Duodenal mucosa (tissue), 2 donors: ENCODE data around the gene KIF18B.

Source experiments
- H3K27ac ChIP-seq: one replicate; pipeline ENCODE4 v1.7.0; 2013; ENCODE audit warnings: low read depth, low read length
- H3K27me3 ChIP-seq, 2 donors: one replicate each; pipeline ENCODE4 v1.7.0; 2013; ENCODE audit warnings: low read length in 2 of 2, control low read depth in 1 of 2; ENCODE audit not compliant: insufficient read depth in 2 of 2, control insufficient read depth in 1 of 2
- H3K36me3 ChIP-seq, 2 donors: one replicate each; pipeline ENCODE4 v1.7.0; 2013; ENCODE audit warnings: low read length in 2 of 2, control low read depth in 1 of 2; ENCODE audit not compliant: insufficient read depth in 2 of 2, control insufficient read depth in 1 of 2
- H3K4me1 ChIP-seq, 2 donors: one replicate each; pipeline ENCODE4 v1.7.0; 2013; ENCODE audit warnings: low read length in 2 of 2, control low read depth in 1 of 2; ENCODE audit not compliant: insufficient read depth in 2 of 2, control insufficient read depth in 1 of 2
- H3K4me3 ChIP-seq, 2 donors: one replicate each; pipeline ENCODE4 v1.7.0; 2013; ENCODE audit warnings: low read length in 2 of 2, low read depth in 1 of 2
- H3K9ac ChIP-seq, 2 donors: one replicate each; pipeline ENCODE4 v1.7.0; 2013; ENCODE audit warnings: low read length in 2 of 2, low read depth in 1 of 2
- H3K9me3 ChIP-seq, 2 donors: one replicate each; pipeline ENCODE4 v1.7.0; 2013; ENCODE audit warnings: low read length in 2 of 2, control low read depth in 1 of 2; ENCODE audit not compliant: control insufficient read depth in 1 of 2

Gene KIF18B

GRCh38 chr17:44912763-44913544, 34.6 kb downstream of the KIF18B start:
- Histone ChIP-seq H3K27ac (no peak overlapping the region), H3K9me3 (no peaks in the 10 kb centered on the region), H3K4me1 (peaks cover 4 to 9% of the 10 kb centered on the region in 2 donors), H3K4me3 (no peak overlapping the region), H3K9ac (no peak overlapping the region), H3K27me3 (peaks cover 0 to 25% of the 10 kb centered on the region in 2 donors), H3K36me3 (no peaks in the 10 kb centered on the region)

- no peak overlapping the region for H3K27ac ChIP-seq
- peaks cover 0 to 25% of the 10 kb centered on the region in 2 donors for H3K27me3 ChIP-seq
- peaks cover 8 to 13% of the 10 kb centered on the region in 2 donors for H3K4me1 ChIP-seq
- H3K9me3 ChIP-seq: no peaks in the 10 kb centered on the region
- no peaks in the 10 kb centered on the region for H3K36me3 ChIP-seq
- H3K4me3 ChIP-seq: peak overlapping the region; percentile 41 to 57
- no peak overlapping the region for H3K9ac ChIP-seq
Observed at GRCh38 chr17:44911133-44912001, 36.2 kb downstream of the KIF18B start.

GRCh38 chr17:44910231-44911106, 37.1 kb downstream of the KIF18B start:
- no peak overlapping the region for H3K4me3 ChIP-seq
- H3K27me3 ChIP-seq: peaks cover 0 to 25% of the 10 kb centered on the region in 2 donors
- peaks cover 17 to 22% of the 10 kb centered on the region in 2 donors for H3K4me1 ChIP-seq
- H3K27ac ChIP-seq: no peak overlapping the region
- no peaks in the 10 kb centered on the region for H3K36me3 ChIP-seq
- no peaks in the 10 kb centered on the region for H3K9me3 ChIP-seq
- no peak overlapping the region for H3K9ac ChIP-seq

GRCh38 chr17:44909681-44910144, 37.9 kb downstream of the KIF18B start:
- Histone ChIP-seq H3K9ac (no peak overlapping the region), H3K36me3 (no peaks in the 10 kb centered on the region), H3K4me3 (no peak overlapping the region), H3K4me1 (peaks cover 24 to 29% of the 10 kb centered on the region in 2 donors), H3K27me3 (peaks cover 0 to 25% of the 10 kb centered on the region in 2 donors), H3K9me3 (no peaks in the 10 kb centered on the region), H3K27ac (no peak overlapping the region)

GRCh38 chr17:44908761-44909326, 38.7 kb downstream of the KIF18B start:
- Histone ChIP-seq H3K4me1 (peaks cover 25 to 31% of the 10 kb centered on the region in 2 donors), H3K4me3 (no peak overlapping the region), H3K27me3 (peaks cover 0 to 20% of the 10 kb centered on the region in 2 donors), H3K27ac (no peak overlapping the region), H3K9ac (no peak overlapping the region), H3K9me3 (no peaks in the 10 kb centered on the region), H3K36me3 (no peaks in the 10 kb centered on the region)

- no peak overlapping the region for H3K4me3 ChIP-seq
- H3K27me3 ChIP-seq: peaks cover 0 to 13% of the 10 kb centered on the region in 2 donors
- H3K9ac ChIP-seq: no peak overlapping the region
- no peaks in the 10 kb centered on the region for H3K9me3 ChIP-seq
- H3K4me1 ChIP-seq: peaks cover 33 to 39% of the 10 kb centered on the region in 2 donors
- no peaks in the 10 kb centered on the region for H3K36me3 ChIP-seq
- no peak overlapping the region for H3K27ac ChIP-seq
Observed at GRCh38 chr17:44907729-44908470, 39.7 kb downstream of the KIF18B start.

GRCh38 chr17:44906763-44907728, 40.5 kb downstream of the KIF18B start:
- no peaks in the 10 kb centered on the region for H3K36me3 ChIP-seq
- no peaks in the 10 kb centered on the region for H3K9me3 ChIP-seq
- no peak overlapping the region for H3K9ac ChIP-seq
- H3K4me3 ChIP-seq: no peak overlapping the region
- peaks cover 33 to 39% of the 10 kb centered on the region in 2 donors for H3K4me1 ChIP-seq
- H3K27me3 ChIP-seq: peaks cover 0 to 5% of the 10 kb centered on the region in 2 donors
- no peak overlapping the region for H3K27ac ChIP-seq

GRCh38 chr17:44906010-44906646, 41.4 kb downstream of the KIF18B start:
- H3K27ac ChIP-seq: no peak overlapping the region
- no peaks in the 10 kb centered on the region for H3K36me3 ChIP-seq
- peak overlapping the region in 1 of 2 donors; percentile 48 for H3K9ac ChIP-seq
- H3K4me1 ChIP-seq: peaks cover 29 to 33% of the 10 kb centered on the region in 2 donors
- no peak overlapping the region for H3K4me3 ChIP-seq
- no peaks in the 10 kb centered on the region for H3K27me3 ChIP-seq
- no peaks in the 10 kb centered on the region for H3K9me3 ChIP-seq
